SH-SY5Y (cell line): ENCODE data around the gene FRY.

Experiments
- GATA2 ChIP-seq: IDR thresholded peaks from 2 replicates; pipeline ENCODE4 v1.6.1; 2011; ENCODE audit warnings: mild to moderate bottlenecking, low read depth, low read length
- GATA3 ChIP-seq: IDR thresholded peaks from 2 replicates; pipeline ENCODE4 v1.6.1; 2011; ENCODE audit warnings: low read depth, mild to moderate bottlenecking, low read length, moderate library complexity

The FRY gene

GRCh38 chr13:32117701-32118100, 86.1 kb downstream of the FRY start:
- TF ChIP-seq GATA3 = no peak
- TF ChIP-seq GATA2 = no peak

- TF ChIP-seq GATA2 = no peak
- no peak for TF ChIP-seq GATA3
Measured at GRCh38 chr13:32121316-32121715, 89.7 kb downstream of the FRY start.

GRCh38 chr13:32124743-32125142, 93.2 kb downstream of the FRY start:
- TF ChIP-seq GATA3 (no peak), GATA2 (no peak)

- TF ChIP-seq GATA2 (no peak), GATA3 (no peak)
Measured at GRCh38 chr13:32125221-32125689, 93.7 kb downstream of the FRY start.

GRCh38 chr13:32125751-32126150, 94.2 kb downstream of the FRY start:
- no peak for TF ChIP-seq GATA2
- TF ChIP-seq GATA3 = no peak

- no peak for TF ChIP-seq GATA2
- TF ChIP-seq GATA3 = no peak
Measured at GRCh38 chr13:32126278-32126677, 94.7 kb downstream of the FRY start.

- TF ChIP-seq GATA2 (no peak), GATA3 (no peak)
Measured at GRCh38 chr13:32126756-32127155, 95.2 kb downstream of the FRY start.

- TF ChIP-seq GATA3 (no peak), GATA2 (no peak)
Measured at GRCh38 chr13:32127691-32128090, 96.1 kb downstream of the FRY start.

- no peak for TF ChIP-seq GATA3
- no peak for TF ChIP-seq GATA2
Measured at GRCh38 chr13:32134241-32135055, 102.9 kb downstream of the FRY start.

GRCh38 chr13:32135056-32135390, 103.4 kb downstream of the FRY start:
- TF ChIP-seq GATA3 (no peak), GATA2 (no peak)

- TF ChIP-seq GATA3 (no peak), GATA2 (no peak)
Measured at GRCh38 chr13:32135655-32136054, 104.1 kb downstream of the FRY start.

GRCh38 chr13:32136061-32136460, 104.5 kb downstream of the FRY start:
- no peak for TF ChIP-seq GATA2
- no peak for TF ChIP-seq GATA3

GRCh38 chr13:32136716-32137115, 105.1 kb downstream of the FRY start:
- TF ChIP-seq GATA2 (no peak), GATA3 (no peak)

- TF ChIP-seq GATA3 = no peak
- TF ChIP-seq GATA2 = no peak
Measured at GRCh38 chr13:32139251-32139650, 107.7 kb downstream of the FRY start.

- TF ChIP-seq GATA3 (no peak), GATA2 (no peak)
Measured at GRCh38 chr13:32140109-32140508, 108.5 kb downstream of the FRY start.

- TF ChIP-seq GATA2 (no peak), GATA3 (no peak)
Measured at GRCh38 chr13:32141462-32141861, 109.9 kb downstream of the FRY start.

GRCh38 chr13:32142115-32142514, 110.5 kb downstream of the FRY start:
- TF ChIP-seq GATA3 (no peak), GATA2 (no peak)
